HG03095 (cell line): ENCODE measurements around the gene JAZF1.
"Not testable (repeated sequence)": the region's sequence is repeated elsewhere in the genome, so short reads cannot be mapped to it uniquely, and the experiment has no call there.

Experiments
- ATAC-seq: cut with Tn5 transposase; IDR thresholded peaks from one replicate; pipeline ENCODE4 v1.9.1; 2021; ENCODE audit warnings: moderate library complexity; ENCODE audit not compliant: unreplicated experiment

JAZF1 gene

DNA sequence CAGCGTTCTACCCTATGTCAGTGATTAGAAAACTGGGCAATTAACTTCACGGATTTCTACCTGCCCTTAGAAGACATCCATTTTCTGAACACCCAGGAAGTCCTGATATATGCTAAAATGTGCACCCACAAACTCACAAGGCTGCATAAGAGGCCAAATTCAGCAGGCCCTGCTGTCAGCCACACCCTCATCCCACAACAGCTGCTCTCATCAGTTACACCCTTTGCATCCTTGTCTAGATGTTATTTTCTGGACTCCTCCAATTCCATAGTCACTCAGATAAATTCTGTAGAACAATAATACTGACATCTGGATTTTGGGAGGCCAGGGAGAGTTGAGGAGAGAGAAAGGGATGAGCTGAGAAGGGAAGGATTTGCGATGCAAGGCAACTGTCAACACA lies 231.7 kb downstream of the JAZF1 start:
- no peak for ATAC-seq

DNA sequence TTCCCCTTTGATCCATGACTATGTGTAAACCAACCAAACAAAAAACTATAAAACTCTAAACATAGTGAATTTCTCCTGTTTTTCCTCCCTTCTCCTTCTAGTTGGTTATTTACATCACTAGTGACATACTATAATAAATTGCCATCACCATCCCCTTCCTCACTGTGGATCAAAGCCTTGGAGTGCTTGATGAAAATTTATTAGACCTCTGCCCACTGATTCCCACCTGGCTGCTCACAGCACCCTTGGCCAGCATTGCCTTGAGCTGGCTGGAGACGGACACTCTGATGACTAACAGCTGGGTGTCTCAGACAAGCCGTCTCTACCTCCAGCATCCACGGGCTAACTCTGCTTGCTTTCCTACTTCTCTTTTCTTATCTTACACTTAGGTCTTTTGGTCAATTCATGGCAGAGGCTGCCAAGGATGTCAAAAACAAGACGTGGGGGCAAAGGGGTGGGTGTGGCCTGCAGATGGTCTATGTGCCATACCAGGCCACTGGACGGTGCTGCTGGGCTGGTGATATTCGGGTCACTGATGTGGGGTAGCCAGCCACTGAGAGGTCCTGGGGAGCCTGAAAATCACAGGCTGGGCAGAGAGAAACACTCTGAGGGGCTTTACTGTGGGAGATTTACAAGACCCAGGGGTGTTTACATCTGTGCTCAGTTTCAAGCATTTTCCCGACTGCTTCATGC lies 232.9 kb downstream of the JAZF1 start:
- ATAC-seq: no peak

DNA sequence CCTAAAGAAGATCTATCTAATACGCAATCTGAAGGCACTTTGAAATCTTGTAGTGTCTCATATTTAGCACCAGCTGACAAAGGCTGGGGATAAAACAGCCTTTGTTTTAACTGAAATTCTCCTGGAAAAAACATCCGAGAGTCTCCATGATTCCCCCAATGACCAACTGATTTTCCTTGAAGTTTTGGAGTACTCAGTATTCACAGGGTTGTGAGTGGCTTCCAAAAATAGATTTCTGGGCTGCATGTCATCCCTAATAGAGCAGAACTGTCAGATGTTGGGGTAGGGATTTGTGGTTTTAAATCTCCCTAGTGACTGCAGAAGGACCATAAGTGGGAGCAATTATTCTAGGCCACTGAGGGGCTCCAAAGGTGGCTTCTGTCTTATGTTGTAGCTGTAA lies 234.2 kb downstream of the JAZF1 start:
- no peak for ATAC-seq

DNA sequence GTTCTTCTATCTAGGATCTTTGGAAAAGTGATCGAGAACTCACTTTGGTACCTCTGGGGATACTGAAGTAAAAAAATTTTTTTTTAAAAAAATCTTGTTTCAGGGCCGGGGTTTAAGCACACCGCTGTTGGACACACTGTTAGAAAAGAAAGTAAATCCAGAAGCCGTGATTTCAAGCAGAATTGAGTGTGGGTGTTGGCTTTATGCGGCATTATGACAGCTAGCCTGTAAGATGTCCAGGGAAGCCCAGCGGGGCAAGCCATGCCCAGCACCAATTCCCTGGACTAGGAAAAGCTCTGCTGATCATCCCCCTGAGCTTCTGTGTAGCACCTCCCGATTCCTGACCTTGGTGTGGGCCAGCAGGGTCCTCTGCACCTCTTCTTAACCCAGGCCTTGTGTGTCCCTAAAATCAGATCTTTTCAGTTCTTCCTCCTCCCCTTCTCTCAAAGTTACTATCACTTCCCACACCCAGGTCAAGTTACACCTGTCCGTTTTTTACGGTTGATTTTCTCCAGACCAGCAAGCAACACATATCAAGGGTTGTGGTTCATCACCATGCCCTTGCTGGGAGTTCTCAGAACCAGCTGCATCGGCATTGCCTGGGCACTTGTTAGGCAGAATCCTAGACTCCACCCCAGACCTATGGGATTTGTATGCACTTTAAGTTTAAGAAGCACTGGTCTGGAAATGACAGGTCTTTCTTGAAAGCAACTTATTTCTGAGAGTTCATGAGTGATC lies 235.4 kb downstream of the JAZF1 start:
- no peak for ATAC-seq

DNA sequence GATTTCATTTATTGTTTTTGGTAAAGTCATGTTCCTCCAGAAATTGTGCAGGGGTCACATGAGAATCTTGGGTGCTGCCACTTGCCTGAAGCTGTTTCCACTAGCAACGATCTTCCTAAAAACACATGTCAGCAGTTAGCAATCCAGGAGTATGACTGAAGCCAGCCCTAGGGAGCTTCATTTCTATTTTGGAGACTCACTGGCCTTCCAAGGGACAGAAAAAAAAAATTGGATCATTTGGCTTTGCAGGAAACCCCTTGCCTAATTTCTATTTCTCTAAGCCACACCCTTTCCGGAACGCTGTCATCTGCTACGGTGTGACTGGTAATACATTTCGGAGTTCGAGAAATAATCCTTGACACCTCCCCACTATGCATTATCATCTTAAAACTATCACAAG lies 236.0 kb downstream of the JAZF1 start:
- no peak for ATAC-seq

DNA sequence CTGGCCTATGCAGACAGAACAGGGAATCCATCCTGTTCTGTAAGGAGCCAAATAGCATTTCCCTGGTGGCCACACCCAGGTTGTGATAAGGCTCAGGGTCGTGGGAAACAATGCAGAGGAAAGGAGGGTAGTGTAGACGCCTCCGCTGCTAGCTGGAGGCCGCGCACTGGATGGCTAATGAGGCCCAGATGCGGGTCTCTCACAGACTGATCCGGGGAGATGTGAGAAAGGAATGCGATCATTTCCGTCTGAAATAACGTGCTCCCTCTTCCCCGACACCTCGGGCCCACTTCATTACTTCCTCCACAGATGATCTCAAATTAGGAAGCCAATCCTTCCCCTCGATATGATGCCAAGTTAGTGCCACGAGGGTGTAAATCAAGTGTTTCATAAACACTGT lies 237.4 kb downstream of the JAZF1 start:
- ATAC-seq: no peak

DNA sequence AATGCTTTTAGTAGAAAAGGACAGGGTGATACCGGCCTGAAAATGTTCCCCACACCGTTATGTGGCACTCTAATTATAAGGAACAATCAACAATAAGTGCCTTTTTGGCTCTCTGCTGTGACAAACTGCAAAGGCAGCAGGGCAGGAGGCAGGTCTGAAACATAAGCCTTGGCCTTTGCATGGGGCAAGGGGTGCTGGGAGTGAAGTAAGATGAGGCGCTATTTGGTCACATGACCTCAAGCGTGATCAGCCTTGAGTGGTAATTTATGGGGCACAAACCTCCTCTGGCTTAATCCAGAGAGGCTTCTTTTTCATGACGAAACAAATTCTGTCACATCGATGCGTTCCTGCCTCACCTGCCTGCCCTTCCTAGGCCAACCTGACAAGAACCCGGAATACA lies 237.9 kb downstream of the JAZF1 start:
- no peak for ATAC-seq

DNA sequence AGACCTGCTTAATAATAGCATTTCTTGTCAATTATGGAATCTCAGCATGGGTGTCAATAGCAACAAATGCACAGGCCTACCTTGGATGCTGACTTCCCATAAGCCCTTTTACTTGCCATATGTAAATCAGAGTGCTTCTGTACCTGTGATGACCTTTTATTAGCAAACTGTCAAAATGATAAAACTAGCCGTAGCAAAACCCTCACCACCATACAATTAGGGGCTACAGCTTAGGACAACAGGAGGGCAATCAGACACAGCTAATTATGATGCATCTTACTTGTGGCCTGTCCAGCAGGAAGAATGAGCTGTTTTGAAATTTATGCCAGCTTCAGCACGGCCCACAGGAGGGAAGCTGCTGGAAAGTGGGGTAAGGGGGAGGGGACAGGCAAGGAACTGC lies 239.1 kb downstream of the JAZF1 start:
- no peak for ATAC-seq

DNA sequence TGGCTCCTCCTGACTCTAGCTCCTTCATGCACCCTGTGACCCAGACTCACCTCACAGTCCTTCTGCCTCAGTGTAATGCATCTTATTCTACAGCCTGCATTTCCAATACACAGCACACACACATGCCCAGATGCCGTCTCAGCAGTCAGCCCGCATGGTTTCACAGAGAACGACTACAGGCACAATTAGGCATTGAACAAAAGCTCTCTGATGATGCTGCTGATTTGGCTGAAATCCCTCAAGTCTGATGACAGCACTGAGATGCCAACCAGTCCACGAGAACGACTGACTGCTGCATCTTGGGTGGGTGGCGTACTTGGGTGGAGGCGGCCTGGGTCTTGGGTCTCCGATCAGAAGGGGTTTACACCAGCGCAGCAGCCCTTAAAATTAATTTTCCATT lies 240.3 kb downstream of the JAZF1 start:
- no peak for ATAC-seq

DNA sequence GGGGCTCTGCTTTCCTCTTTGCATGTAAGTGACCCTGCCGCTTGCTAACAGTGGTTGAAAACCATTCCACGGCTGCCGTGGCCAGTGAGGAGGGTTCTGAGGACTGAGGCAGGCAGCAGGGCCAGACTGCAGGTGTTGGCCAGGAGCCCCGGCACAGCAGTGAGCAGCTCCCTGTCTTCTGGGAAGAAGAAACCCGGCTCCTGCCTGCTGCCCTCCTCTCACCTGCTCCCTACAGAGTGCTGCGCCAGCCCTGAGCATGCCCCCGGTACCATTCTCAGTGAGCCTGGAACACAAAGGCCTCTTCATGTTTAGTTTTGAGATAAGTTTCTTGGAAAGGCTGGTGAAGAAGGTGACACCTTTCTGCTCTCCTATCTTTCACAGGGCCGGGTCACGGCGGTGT lies 240.7 kb downstream of the JAZF1 start:
- ATAC-seq: no peak

DNA sequence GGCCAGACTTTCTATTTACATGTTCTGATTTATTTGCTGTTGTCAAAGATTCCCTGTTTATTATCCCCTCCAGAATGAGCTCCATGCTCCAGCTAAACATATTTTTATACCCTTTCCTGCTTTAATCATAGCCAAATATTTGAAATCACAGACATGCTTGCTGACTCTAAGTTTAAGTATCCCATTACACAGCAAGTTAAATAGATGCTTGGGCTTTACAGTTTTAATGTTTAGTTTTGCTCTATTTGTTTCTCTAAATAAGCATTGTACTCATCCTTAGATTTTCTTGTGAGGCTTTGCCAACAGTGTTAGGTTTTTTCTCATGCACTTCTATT lies 243.9 kb downstream of the JAZF1 start:
- ATAC-seq: no peak

DNA sequence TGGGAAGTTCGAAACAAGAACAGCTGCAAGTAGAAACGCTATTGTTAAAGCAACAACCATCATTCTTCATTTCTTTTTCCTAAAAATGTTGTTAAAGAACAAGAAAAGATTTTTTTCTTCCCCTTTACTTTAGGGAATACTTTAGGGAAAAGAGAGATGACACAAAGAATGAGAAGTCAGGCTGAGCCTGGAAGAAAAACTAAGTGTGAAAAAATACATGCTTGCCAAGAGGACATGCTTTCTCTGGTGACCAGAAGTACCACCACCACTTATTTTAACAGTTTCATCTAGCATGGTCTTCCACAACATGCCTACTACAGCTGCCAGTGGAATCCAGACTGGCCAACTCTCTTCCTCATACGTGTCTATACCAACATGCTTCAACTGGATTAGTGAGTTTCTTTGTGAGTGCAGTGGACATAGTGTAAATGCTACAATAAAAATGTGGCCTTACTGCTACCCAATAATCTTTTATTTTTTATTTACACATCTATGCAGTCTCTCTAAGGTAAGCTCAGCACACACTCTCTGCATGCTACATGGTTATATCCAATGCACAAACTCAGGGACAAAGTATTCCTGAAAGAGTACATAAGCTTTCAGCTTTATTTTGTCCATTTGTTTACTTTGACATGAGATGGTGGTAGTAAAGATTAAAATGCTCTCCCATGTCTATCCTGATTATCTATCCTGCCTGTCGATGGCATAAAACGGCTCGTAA lies 244.4 kb downstream of the JAZF1 start:
- no peak for ATAC-seq

DNA sequence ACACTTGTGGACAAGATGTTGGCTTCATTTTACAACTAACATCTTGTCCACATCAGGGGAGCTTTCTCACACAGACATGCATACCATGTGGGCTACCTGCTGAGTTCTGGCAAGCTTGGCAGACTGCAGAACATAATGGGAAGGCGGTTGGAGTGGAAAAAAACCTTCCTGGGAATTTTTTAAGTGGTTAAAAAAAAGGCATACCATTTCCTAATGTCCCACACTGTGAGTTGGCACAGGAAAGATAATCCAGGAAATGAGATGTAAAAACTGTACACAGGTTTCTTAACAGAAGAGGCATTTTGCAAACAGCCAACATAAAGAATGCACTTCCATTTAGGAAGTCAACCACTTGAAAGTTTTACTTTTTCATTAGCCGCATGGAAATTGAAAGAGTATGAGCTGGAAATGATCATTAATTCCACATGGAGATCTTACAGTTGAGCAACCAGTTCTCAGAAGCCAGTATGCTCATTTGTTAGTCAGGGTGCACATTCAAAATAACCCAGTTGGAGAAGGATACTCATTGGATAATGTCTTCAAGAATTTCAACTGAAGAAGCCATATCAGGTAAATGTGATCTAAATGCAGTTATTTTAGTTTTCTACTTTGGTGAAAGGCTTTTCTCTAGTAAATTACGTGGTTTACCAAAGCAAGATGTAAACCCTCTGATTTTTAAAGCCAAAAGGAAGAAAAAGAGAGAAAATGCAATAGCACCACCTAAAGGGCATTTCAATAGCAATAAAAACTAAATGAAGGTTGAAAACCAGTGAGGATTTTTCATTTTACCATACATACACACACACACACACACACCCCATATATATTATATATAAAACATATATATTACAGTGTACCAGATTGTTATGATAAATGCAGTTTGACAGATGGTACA lies 246.7 kb downstream of the JAZF1 start:
- ATAC-seq: no peak

DNA sequence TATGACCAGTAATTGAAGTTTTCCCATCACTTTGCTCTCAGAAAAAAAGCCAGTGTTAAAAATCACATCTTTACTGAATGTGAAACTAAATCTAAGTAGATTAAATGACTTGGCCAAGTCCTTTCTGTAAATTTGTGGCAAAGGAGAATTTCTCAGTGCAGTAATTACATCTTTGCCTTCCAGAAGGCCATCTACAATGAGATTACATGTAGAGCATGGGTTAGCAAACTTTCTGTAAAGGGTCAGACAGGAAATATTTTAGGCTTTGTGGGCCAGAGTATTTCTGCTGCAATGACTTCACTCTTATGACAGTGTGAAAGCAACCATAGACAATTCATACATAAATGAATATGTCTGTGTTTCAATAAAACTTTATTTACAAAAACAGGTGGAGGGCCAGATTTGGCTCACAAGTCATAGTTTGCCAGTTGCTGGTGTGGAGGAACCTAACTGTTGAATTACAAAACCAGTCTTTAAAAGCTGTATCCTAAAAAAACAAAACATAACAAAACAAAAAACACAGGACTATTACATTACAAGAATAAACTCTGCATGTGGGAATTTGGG lies 249.6 kb downstream of the JAZF1 start:
- no peak for ATAC-seq

DNA sequence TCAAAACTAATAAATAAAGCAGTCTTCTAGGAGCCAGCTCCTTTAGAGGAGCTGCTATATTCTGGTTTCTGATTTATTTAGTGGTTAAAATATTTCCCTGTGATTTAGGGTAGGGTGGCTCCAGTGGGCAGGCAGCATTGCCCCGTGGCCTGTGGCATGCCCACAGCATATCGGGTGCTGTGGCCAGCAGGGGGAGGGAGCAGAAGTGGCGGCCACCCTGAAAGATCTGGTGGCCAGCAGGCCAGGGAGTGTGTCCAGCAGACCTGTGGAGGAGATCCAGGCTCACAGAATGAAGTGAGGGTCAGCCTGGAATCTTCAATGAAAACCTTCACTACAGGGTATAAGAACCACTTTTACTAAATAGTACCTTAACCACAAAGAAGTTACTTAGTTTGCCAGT lies 251.5 kb downstream of the JAZF1 start:
- no peak for ATAC-seq

DNA sequence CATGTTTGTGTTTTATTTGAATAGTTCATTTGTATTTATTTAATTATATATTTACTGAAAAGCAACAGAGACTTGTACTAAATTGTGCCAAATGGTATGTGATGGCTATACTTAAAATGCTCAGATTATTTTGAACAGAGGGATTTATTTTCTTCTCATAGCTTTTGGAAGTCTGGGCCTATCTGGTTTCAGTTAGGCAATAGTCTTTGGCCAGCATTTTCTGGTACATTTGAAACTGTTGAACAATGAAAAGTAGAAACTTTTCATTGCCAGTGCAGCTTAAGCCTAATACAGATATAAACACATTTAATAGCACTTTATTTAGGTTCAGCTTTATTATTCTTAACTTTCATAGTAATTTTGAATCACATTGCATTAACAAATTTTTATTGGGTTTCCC lies 252.6 kb downstream of the JAZF1 start:
- no peak for ATAC-seq

DNA sequence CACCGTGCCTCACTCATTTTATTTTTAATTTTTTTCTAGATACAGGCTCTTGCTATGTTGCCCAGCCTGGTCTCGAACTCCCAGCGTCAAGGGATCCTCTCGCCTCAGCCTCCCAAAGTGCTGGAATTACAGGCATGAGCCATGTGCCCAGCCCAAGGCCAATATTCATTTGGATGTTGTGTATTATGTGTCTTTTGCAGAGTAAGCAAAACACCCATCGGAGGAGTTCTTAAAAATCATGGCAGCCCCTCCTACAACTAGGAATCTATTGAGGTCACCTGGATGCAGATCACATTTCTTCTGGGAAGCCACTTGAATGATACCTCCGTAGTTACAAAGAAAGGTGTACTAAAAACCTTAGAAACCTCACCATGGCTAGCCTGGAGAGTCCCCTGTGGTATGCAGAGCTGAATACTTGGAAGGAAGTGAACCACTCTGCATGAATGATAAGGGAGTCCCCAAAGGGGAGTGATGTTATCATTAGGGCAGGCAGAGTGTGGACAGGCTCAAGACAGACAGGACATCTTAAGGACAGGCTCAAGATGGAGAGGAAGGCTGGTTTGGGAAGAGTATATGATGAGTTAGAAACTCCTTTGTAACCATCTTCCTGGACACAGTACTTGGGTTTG lies 254.9 kb downstream of the JAZF1 start:
- no peak for ATAC-seq

DNA sequence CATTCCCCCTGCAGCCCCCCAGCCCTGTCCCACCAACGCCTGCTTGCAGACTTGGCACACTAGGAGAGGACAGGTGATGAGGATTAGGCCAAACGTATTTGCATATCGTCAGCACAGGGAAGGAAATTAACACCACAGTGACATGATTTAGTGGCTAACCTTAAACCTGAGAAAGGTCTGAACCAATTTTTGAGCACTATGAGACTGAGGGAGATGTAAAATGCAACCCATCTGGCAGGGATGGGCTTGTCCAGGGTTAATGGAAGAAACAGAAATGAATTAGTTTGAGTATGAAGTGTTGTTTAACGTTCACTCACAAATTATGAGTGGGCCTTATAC lies 257.0 kb downstream of the JAZF1 start:
- ATAC-seq: no peak

DNA sequence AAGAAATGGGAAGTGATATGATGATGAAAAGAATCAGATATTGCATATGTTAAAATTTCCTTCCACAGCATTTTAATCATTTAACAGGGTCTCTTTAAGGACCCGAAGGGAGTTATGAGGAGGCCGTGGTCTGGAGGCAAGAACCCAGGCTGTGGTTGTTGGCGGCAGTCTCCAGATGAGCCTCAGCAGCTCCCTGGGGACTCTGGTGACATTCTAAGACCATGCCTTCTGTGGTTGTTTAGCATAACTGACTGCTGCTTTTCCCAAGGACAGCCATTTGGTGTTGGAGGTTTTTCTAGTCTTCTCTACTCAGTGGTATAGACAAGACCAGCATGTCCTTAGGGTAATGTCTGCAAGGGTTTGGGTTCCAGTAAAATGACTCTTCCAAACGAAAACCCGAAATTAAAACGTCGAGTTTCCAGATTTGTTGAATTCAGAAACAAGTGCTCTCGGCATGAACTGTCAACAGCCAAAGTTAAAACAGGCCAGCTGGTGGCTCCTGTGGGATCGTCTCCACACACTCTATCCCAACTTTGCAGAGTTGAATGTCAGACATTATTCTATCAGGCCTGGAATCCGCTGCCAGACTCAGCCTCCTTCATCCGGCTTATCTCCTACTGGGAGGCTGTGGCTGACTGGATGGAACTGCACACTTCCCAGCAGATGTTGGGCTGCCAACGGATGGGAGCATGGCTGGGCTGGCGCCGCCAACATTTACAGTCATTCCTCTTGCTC lies 257.5 kb downstream of the JAZF1 start:
- peak; percentile 61 for ATAC-seq

DNA sequence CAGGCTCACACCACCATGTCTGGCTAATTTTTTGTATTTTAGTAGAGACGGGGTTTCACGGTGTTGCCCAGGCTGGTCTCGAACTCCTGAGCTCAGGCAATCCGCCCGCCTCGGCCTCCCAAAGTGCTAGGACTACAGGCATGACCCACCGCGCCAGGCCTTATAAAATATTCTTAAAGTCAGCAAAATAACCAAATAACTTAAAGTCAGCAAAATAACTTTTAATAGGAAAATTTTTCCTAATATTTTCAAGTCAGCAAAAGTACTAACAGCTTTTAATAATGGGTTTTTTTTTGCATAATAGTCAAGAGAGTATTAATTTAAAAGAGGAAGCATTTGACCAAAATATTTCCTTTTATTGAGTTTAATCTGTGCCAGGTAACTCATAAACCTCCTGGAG lies 258.2 kb downstream of the JAZF1 start:
- ATAC-seq: not testable (repeated sequence)
